Progenitor cell of endocrine pancreas (in vitro differentiated cells): Measurements from ENCODE around the gene MYOD1. TPM values are rescaled to one million over a fixed set of nuclear protein-coding genes. Genes with fewer than 3 reads are reported as not detected.

Experiments used
- DNase-seq: peaks from one replicate; pipeline ENCODE4 v3.0.0; 2021; ENCODE audit warnings: low spot score; ENCODE audit not compliant: unreplicated experiment
- H3K27ac Mint-ChIP-seq: 2 replicates; pipeline ENCODE4 v1.8.0; 2021; ENCODE audit warnings: mild to moderate bottlenecking, moderate library complexity, mixed read lengths
- H3K27me3 Mint-ChIP-seq: 2 replicates; pipeline ENCODE4 v1.8.0; 2021; ENCODE audit warnings: mixed read lengths
- H3K36me3 Mint-ChIP-seq: 2 replicates; pipeline ENCODE4 v1.8.0; 2022; ENCODE audit warnings: mixed read lengths; ENCODE audit not compliant: insufficient read depth
- H3K4me1 Mint-ChIP-seq: 2 replicates; pipeline ENCODE4 v1.8.0; 2021; ENCODE audit warnings: low read depth, mixed read lengths
- H3K4me3 Mint-ChIP-seq: 2 replicates; pipeline ENCODE4 v1.8.0; 2021; ENCODE audit warnings: low read depth, mild to moderate bottlenecking, moderate library complexity, mixed read lengths
- H3K9me3 Mint-ChIP-seq: 2 replicates; pipeline ENCODE4 v1.8.0; 2021; ENCODE audit warnings: low read depth, mixed read lengths
- total RNA-seq: library from RNA; stranded (reverse); gene quantifications from 2 replicates; pipeline ENCODE4 v1.2.1, GENCODE V29; 2021
- TF ChIP-seq, protein P1 (sequence below): fragments of 200-600 bp; sonication (generic); IDR thresholded peaks from one replicate; pipeline ENCODE4 v1.5.0; 2021; ENCODE audit warnings: antibody characterized with exemption, mild to moderate bottlenecking; ENCODE audit not compliant: unreplicated experiment

Gene MYOD1
- total RNA-seq, 1 donor from 2014 or later = not detected

DNA sequence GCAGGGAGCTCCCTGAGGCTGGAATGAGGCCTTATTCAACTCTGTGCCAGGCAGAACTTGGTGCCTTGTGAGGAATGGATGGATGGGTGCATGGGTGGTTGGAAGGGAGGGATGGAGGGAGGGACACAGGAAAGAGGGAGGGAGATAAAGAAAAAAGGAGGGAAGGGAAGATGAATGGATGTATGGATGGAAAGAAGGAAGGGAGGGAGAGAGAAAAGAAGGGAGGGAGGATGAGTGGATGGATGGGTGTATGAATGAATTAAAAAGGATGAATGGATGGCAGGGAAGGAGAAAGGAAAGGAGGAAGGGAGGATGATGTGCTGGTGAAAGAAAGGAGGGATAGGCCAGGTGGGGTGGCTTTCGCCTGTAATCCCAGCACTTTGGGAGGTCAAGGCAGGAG, 49.8 kb downstream of the MYOD1 start:
- Mint-ChIP-seq H3K27ac (no peak overlapping the region), H3K27me3 (peaks cover 15% of the 10 kb centered on the region), H3K9me3 (no peaks in the 10 kb centered on the region), H3K4me3 (no peak overlapping the region), H3K36me3 (no peaks in the 10 kb centered on the region), H3K4me1 (peaks cover 6% of the 10 kb centered on the region)
- TF ChIP-seq, protein P1, sequence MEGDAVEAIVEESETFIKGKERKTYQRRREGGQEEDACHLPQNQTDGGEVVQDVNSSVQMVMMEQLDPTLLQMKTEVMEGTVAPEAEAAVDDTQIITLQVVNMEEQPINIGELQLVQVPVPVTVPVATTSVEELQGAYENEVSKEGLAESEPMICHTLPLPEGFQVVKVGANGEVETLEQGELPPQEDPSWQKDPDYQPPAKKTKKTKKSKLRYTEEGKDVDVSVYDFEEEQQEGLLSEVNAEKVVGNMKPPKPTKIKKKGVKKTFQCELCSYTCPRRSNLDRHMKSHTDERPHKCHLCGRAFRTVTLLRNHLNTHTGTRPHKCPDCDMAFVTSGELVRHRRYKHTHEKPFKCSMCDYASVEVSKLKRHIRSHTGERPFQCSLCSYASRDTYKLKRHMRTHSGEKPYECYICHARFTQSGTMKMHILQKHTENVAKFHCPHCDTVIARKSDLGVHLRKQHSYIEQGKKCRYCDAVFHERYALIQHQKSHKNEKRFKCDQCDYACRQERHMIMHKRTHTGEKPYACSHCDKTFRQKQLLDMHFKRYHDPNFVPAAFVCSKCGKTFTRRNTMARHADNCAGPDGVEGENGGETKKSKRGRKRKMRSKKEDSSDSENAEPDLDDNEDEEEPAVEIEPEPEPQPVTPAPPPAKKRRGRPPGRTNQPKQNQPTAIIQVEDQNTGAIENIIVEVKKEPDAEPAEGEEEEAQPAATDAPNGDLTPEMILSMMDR = no peak
- DNase-seq = no peak

DNA sequence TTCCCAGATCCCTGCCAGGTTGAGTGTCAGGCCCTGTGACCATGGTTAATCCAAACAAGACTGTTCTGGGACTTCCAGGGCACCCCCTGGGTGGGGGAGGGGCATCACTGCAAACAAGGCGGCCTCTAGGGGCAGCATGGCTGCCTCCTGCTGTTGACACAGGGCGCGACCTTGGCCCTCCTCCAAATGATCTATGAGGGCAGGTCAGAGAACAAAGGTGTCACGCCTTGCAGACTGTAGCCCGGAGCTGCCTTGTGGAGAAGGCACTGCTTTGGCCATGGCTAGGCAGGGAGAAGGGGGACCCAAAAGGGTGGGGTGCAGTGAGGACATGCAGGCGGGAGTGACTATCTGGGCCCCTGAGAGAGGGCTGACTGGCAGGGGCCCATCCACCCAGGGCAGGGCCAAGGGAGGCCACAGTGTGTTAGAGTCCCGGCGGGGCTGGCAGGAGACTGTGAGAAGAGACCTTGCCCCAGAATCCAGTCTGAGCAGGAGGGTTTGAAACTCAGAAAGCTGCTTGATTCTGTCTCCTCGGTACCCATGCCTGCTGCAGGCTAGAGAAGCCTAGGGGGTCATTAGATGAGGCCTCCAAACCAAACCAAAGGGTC, 50.8 kb downstream of the MYOD1 start:
- Mint-ChIP-seq H3K4me1 (peaks cover 6% of the 10 kb centered on the region), H3K9me3 (no peaks in the 10 kb centered on the region), H3K4me3 (no peak overlapping the region), H3K27me3 (peaks cover 18% of the 10 kb centered on the region), H3K36me3 (no peaks in the 10 kb centered on the region), H3K27ac (peak overlapping the region; percentile 87)
- TF ChIP-seq, protein P1 = peak; percentile 49
- DNase-seq = peak; percentile 35

DNA sequence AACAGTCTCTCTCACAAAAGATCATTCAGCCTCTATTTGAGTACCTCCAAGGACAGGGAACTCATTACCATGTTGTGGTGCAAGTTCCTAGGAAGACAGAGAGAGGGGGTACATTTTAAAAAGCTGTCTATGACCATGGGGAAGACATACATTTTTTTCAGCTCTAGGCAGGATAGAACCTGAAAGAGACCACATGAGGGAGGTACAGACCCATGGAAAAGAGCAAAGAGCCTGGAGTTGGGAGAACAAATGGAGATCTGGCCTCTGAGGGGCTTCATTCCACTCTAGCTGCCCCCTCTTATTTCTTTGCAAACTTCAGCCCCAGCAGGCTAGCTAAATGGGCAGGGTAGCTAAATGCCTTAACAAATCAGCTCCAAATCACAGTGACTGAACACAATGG, 51.5 kb downstream of the MYOD1 start:
- no peak for DNase-seq
- H3K4me3 Mint-ChIP-seq = no peak overlapping the region
- no peak overlapping the region for H3K27ac Mint-ChIP-seq
- peaks cover 19% of the 10 kb centered on the region for H3K27me3 Mint-ChIP-seq
- H3K9me3 Mint-ChIP-seq = no peaks in the 10 kb centered on the region
- TF ChIP-seq, protein P1 = no peak
- H3K4me1 Mint-ChIP-seq = peaks cover 6% of the 10 kb centered on the region
- H3K36me3 Mint-ChIP-seq = no peaks in the 10 kb centered on the region

DNA sequence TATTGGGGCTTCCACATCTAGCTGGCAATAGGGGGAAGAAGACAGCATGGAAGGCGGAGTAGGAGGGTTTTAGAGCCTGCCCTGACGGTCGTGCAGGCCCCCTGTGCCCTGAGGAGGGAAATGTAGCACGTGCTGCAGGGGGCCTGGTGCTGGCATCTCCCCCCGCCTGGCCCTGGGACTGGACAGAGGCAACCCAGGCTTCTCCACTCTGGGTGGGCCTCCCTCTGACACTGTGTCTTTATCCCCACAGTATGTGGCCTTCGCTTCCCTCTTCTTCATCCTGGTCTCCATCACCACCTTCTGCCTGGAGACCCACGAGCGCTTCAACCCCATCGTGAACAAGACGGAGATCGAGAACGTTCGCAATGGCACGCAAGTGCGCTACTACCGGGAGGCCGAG, 52.0 kb downstream of the MYOD1 start:
- Mint-ChIP-seq H3K4me1 (peaks cover 6% of the 10 kb centered on the region), H3K4me3 (no peak overlapping the region), H3K9me3 (no peaks in the 10 kb centered on the region), H3K27ac (no peak overlapping the region), H3K27me3 (peaks cover 22% of the 10 kb centered on the region), H3K36me3 (no peaks in the 10 kb centered on the region)
- TF ChIP-seq, protein P1 = no peak
- no peak for DNase-seq

Other genes starting within 250 kb of the MYOD1 start
- 19.2 and 23.9 TPM in 2 replicates for gene ABCC8, start 242.7 kb upstream of the MYOD1 start, total RNA-seq
- gene USH1C, start 175.2 kb upstream of the MYOD1 start, total RNA-seq = 15.8 and 21.4 TPM in 2 replicates
- gene OTOG, start 172.3 kb upstream of the MYOD1 start, total RNA-seq = 0.78 and 1.5 TPM in 2 replicates
- 0.67 and 1.2 TPM in 2 replicates for gene KCNC1, start 15.2 kb downstream of the MYOD1 start, total RNA-seq